GM12878 (cell line): ENCODE data around the gene SLC12A6. TPM values are rescaled to one million over a fixed set of nuclear protein-coding genes. Genes with fewer than 3 reads are reported as not detected.

ENCODE experiments used
- ATAC-seq: fragments of 200-7000 bp; cut with Tn5 transposase; 3 replicates; pipeline ENCODE4 v1.9.1; 2020; ENCODE audit warnings: mild to moderate bottlenecking, moderate library complexity
- BruUV-seq: library from RNA; stranded (reverse); fragments of 400-500 nt; replicated peaks from 2 replicates; lab custom pipeline; 2021; lab: Mats Ljungman, UMichigan
- CTCF ChIA-PET: fragments of 300-600 bp; sonication (Branson Sonifier 250); formaldehyde crosslinking; extraction: SDS; loops from one replicate; lab custom pipeline; 2021; ENCODE audit warnings: inconsistent platforms; lab: Yijun Ruan, JAX
- POLR2A ChIA-PET: fragments of 350-600 bp; formaldehyde crosslinking; extraction: SDS; loops from one replicate; lab custom pipeline; 2021; ENCODE audit warnings: inconsistent platforms; lab: Charles Lee
- RAD21 ChIA-PET: fragments of 300-600 bp; sonication (Branson Sonifier 250); formaldehyde crosslinking; loops from one replicate; lab custom pipeline; 2023; ENCODE audit warnings: antibody characterized with exemption; ENCODE audit not compliant: unreplicated experiment; lab: Charles Lee
- SMC1A ChIA-PET: fragments of 300-600 bp; sonication (Branson Sonifier 250); formaldehyde crosslinking; loops from one replicate; lab custom pipeline; 2023; ENCODE audit not compliant: unreplicated experiment, uncharacterized antibody; lab: Charles Lee
- DNase-seq: peaks from one replicate; pipeline ENCODE4 v3.0.0-alpha.2; 2011; ENCODE audit warnings: low read depth, low spot score
- FAIRE-seq: peaks from 3 replicates; lab custom pipeline; 2011; peaks lifted over from hg19 to GRCh38; lab: Jason Lieb, UNC
- H2AFZ ChIP-seq: 2 replicates; pipeline ENCODE4 v1.6.0; 2011; ENCODE audit warnings: low read depth, low read length, control low read depth; ENCODE audit not compliant: control insufficient read depth
- H3K27ac ChIP-seq: 2 replicates; pipeline ENCODE4 v1.5.1; 2011; ENCODE audit warnings: control low read depth; ENCODE audit not compliant: control insufficient read depth, insufficient read depth
- H3K27me3 ChIP-seq, 2 experiments: replicated peaks in 1 of 2; 2 replicates each; pipeline versions ENCODE4 v1.6.0 to v1.6.1; 2011; ENCODE audit warnings: low read length in 1 of 2; ENCODE audit not compliant: control insufficient read depth in 2 of 2, insufficient read depth in 2 of 2
- H3K36me3 ChIP-seq, 2 experiments: 2 replicates each; pipeline ENCODE4 v1.5.1; 2011; ENCODE audit warnings: low read length in 1 of 2; ENCODE audit not compliant: control insufficient read depth in 2 of 2, insufficient read depth in 2 of 2
- H3K4me1 ChIP-seq: 2 replicates; pipeline ENCODE4 v1.6.1; 2011; ENCODE audit warnings: mild to moderate bottlenecking, low read length, moderate library complexity, mixed read lengths; ENCODE audit not compliant: control insufficient read depth, insufficient read depth
- H3K4me2 ChIP-seq: 2 replicates; pipeline ENCODE4 v1.6.0; 2011; ENCODE audit warnings: control low read depth; ENCODE audit not compliant: control insufficient read depth, insufficient read depth
- H3K4me3 ChIP-seq: fragments of 200-600 bp; sonication (generic); 2 replicates; pipeline ENCODE4 v1.5.1; 2016
- H3K79me2 ChIP-seq: 2 replicates; pipeline ENCODE4 v1.6.0; 2011; ENCODE audit warnings: low read length; ENCODE audit not compliant: control insufficient read depth, insufficient read depth
- H3K9ac ChIP-seq: 2 replicates; pipeline ENCODE4 v1.8.0; 2011; ENCODE audit warnings: low read length, control low read depth, mixed read lengths; ENCODE audit not compliant: control insufficient read depth, insufficient read depth
- H3K9me3 ChIP-seq: replicated peaks from 3 replicates; pipeline ENCODE4 v1.5.1; 2011; ENCODE audit warnings: mild to moderate bottlenecking, low read length; ENCODE audit not compliant: control insufficient read depth, insufficient read depth
- H4K20me1 ChIP-seq: 2 replicates; pipeline ENCODE4 v1.6.0; 2011; ENCODE audit not compliant: control insufficient read depth, insufficient read depth
- CHD1 ChIP-seq: IDR thresholded peaks from 2 replicates; pipeline ENCODE4 v1.6.1; 2012; ENCODE audit warnings: low read depth, low read length, improper control_type of control experiment
- CREB1 ChIP-seq: IDR thresholded peaks from 2 replicates; pipeline ENCODE4 v1.6.1; 2012; ENCODE audit warnings: low read depth, mild to moderate bottlenecking, inconsistent platforms
- IKZF1 ChIP-seq: fragments of 450-650 bp; conservative IDR thresholded peaks from 2 replicates; pipeline ENCODE4 v1.6.1; 2017; ENCODE audit warnings: antibody characterized with exemption, mild to moderate bottlenecking
- MEF2B ChIP-seq: fragments of 450-650 bp; IDR thresholded peaks from 2 replicates; pipeline ENCODE4 v1.6.1; 2018; ENCODE audit warnings: mild to moderate bottlenecking, moderate library complexity; ENCODE audit not compliant: partially characterized antibody, poor library complexity, severe bottlenecking
- MTA3 ChIP-seq: IDR thresholded peaks from 2 replicates; pipeline ENCODE4 v1.6.1; 2012; ENCODE audit warnings: low read length, inconsistent platforms, borderline replicate concordance
- SIN3A ChIP-seq: IDR thresholded peaks from 2 replicates; pipeline ENCODE4 v1.6.1; 2012; ENCODE audit warnings: low read depth, low read length, improper control_type of control experiment
- SMC3 ChIP-seq: IDR thresholded peaks from 2 replicates; pipeline ENCODE4 v1.6.1; 2011; ENCODE audit warnings: low read length, improper control_type of control experiment, borderline replicate concordance
- YY1 ChIP-seq: IDR thresholded peaks from 2 replicates; pipeline ENCODE4 v1.6.1; 2011; ENCODE audit warnings: low read depth, mild to moderate bottlenecking, low read length
- ZNF384 ChIP-seq: IDR thresholded peaks from 2 replicates; pipeline ENCODE4 v1.6.1; 2012; ENCODE audit warnings: low read depth, mild to moderate bottlenecking, low read length, improper control_type of control experiment, borderline replicate concordance
- WGBS: methylation state at CpG from one replicate; pipeline ENCODE4 v1.1.6; 2016; ENCODE audit warnings: low lambda C conversion rate; ENCODE audit not compliant: insufficient replicate concordance, insufficient coverage; ENCODE audit errors: missing lambda C conversion rate; 5-methylcytosine and 5-hydroxymethylcytosine counted together
- in situ Hi-C: fragments of 300-500 bp; cut with MboI; formaldehyde crosslinking; loops from 9 replicates; pipeline ENCODE4 v1.14.3; 2018; ENCODE audit warnings: mixed read lengths
- intact Hi-C: fragments of 100-400 bp; cut with micrococcal nuclease; formaldehyde crosslinking; loops from one replicate; pipeline ENCODE4 v1.14.2; 2022; ENCODE audit not compliant: unreplicated experiment
- polyA plus RNA-seq, 11 experiments: library from polyadenylated mRNA; depleted of rRNA in 4 of 11; unstranded in 6 of 11; stranded (reverse) in 5 of 11; fragments of >200 nt; fragmentation: Nextera tagmentation in 4 of 11; fragmentation: Illumina TruSeq in 1 of 11; extraction: Ambion mirVana in 4 of 11; extraction: Trizol in 1 of 11; gene quantifications; 1 replicate in 1 of 11; 2 replicates in 10 of 11; pipeline versions ENCODE4 v1.2.1 to v1.2.3, GENCODE V29; 2011 to 2016; ENCODE audit warnings: inconsistent platforms in 2 of 11, missing spikeins in 2 of 11, low read depth in 1 of 11
- total RNA-seq, 4 experiments: library from RNA; depleted of rRNA in 3 of 4; stranded (reverse); fragments of >200 nt in 3 of 4; fragmentation: Illumina TruSeq in 1 of 4; extraction: Trizol in 1 of 4; gene quantifications; 2 replicates each; pipeline versions ENCODE4 v1.2.1 to v1.2.3, GENCODE V29; 2013 to 2021
- TF ChIP-seq, protein P1 (sequence below): fragments of 450-650 bp; IDR thresholded peaks from 2 replicates; pipeline ENCODE4 v1.6.1; 2016; ENCODE audit warnings: mild to moderate bottlenecking
- TF ChIP-seq, protein P2 (sequence below): fragments of 450-650 bp; formaldehyde crosslinking; IDR thresholded peaks from 2 replicates; pipeline ENCODE4 v1.4.0; 2020; ENCODE audit warnings: mild to moderate bottlenecking, moderate library complexity
- TF ChIP-seq, protein P3 (sequence below), 3 experiments: IDR thresholded peaks in 2 of 3; conservative IDR thresholded peaks in 1 of 3; 2 replicates each; pipeline ENCODE4 v1.5.1; 2011; ENCODE audit warnings: low read depth in 3 of 3, low read length in 3 of 3, mild to moderate bottlenecking in 3 of 3, control low read depth in 2 of 3, moderate library complexity in 2 of 3, inconsistent platforms in 1 of 3, mixed read lengths in 1 of 3; ENCODE audit not compliant: control insufficient read depth in 2 of 3, insufficient read depth in 1 of 3; ENCODE audit errors: extremely low read depth in 1 of 3

The SLC12A6 gene
- total and polyA plus RNA-seq, 10 of the 15 experiments (the other 5 are each of a cell fraction or from before 2014, with no cell fraction given) = 4.7 to 94.4 (median 34.2) TPM

DNA sequence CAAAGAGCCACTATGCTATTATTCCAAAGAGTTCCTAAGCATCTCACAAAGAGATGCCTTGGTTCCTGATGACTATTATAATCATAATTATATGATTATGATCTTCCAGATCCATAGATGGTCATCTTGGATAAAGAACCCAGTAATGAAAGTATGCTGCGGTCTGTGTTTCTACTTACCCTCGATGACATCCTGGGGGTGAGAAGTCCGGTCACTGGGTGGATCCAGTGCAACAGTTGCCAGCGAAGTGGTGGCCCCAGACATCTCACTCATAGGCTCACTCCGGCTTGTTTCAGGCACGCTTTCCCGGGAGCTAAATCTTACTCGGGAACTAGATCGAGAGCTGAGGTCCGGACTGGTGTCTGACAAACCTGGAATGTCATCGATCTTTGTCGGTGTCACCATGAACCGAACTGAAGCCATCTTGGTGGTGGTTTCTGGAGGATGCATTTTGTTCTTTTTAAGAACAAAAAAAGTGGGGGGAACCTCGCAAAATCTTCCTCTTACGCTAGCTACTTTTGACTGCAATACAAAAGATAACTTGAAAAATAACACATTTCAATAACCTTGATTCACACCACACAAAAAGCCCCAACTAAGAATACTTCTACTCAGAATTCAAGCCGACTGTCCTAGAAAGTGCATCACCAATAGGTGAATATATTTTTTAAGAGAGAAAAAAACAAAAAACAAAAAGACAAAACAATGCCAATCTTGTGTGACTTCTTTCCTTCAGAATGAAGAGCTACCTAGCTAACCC lies 1.2 kb downstream of the SLC12A6 start (continued):
- peak; percentile 34; the same call in 1 of the 2 replicates for TF ChIP-seq IKZF1
- TF ChIP-seq CHD1 = no peak
- peak; percentile 82 for TF ChIP-seq YY1
- peak; percentile 29 for TF ChIP-seq MEF2B
- no peak for TF ChIP-seq SIN3A
- no peak for TF ChIP-seq ZNF384
- TF ChIP-seq, protein P1, sequence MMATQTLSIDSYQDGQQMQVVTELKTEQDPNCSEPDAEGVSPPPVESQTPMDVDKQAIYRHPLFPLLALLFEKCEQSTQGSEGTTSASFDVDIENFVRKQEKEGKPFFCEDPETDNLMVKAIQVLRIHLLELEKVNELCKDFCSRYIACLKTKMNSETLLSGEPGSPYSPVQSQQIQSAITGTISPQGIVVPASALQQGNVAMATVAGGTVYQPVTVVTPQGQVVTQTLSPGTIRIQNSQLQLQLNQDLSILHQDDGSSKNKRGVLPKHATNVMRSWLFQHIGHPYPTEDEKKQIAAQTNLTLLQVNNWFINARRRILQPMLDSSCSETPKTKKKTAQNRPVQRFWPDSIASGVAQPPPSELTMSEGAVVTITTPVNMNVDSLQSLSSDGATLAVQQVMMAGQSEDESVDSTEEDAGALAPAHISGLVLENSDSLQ = peak; percentile 21; the same call in 1 of the 2 replicates

DNA sequence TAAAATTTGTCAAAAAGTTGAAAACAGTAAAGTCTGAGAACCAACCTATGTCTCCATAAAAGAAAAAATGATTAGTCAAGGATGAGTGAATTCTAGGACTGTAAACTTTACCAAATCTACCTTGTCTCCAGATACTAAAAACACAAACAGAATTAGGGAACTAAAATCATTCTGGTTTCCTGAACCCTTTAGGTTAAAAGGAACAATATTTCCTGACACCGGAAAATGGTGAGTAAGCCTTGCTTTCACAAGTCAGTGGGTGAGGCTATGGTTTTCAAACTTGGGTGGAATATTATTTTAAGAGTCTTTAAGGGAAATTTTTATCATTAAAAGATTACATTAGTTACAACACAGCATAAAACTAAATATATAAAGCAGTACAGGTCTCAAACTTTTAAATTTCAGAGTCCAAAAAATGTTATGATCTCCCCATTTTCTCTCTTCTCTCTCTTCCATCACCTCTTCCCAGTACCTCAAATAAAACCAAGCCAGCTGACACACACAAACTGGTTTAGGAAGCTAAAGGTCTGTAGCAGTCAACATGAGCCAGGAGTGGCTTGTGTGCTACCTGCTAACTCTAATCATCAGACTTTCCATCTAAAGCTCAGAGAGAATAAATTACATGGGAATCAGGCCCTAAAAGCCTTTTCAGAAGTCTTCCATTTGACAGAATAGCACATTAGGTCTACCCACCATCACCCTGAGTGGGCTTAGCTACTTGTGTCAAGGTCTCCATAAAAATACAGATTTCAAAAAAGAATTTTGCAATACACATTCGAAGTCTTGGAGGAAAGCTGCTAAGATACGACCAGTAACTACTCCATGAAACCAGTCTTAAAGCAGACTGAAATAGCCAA lies 2.2 kb downstream of the SLC12A6 start:
- RAD21 ChIA-PET = interaction anchor here (1.1 to 5.1 kb wide), 6 partner anchors 8 to 94 kb away, joined by 3 to 57 read pairs (median 8); partner anchors contain the start of gene LPCAT4
- no TSS peak for BruUV-seq
- in situ Hi-C loops = no loop called here
- DNase-seq = no peak
- intact Hi-C loops = loop anchor here (5.0 kb wide), 1 partner anchor 93 kb away; no protein-coding TSS in a partner anchor
- H2AFZ ChIP-seq = no peak overlapping the region
- ATAC-seq = no peak; the same call in 2 of the 3 replicates
- no peaks in the 10 kb centered on the region for H3K9me3 ChIP-seq
- peaks cover 15% of the 10 kb centered on the region for H3K4me1 ChIP-seq
- H3K4me3 ChIP-seq = peak overlapping the region; percentile 72
- H4K20me1 ChIP-seq = no peaks in the 10 kb centered on the region
- peak overlapping the region; percentile 89 for H3K9ac ChIP-seq
- POLR2A ChIA-PET = interaction anchor here (0.6 to 4.4 kb wide), 6 partner anchors 7 to 126 kb away, joined by 3 to 37 read pairs (median 12); partner anchors contain the start of gene LPCAT4
- H3K27ac ChIP-seq = peak overlapping the region; percentile 94
- no peaks in the 10 kb centered on the region for H3K27me3 ChIP-seq
- WGBS = 4% methylated on average over 3 of the region's 3 CpGs
- H3K79me2 ChIP-seq = peaks cover 76% of the 10 kb centered on the region
- peak overlapping the region; percentile 100 for H3K4me2 ChIP-seq
- no peak for FAIRE-seq
- H3K36me3 ChIP-seq = peaks cover 0 to 5% of the 10 kb centered on the region in 2 experiments; a peak in 1 of 4 replicates
- SMC1A ChIA-PET = interaction anchor here (0.7 to 7.9 kb wide), 9 partner anchors 9 to 231 kb away, joined by 3 to 89 read pairs (median 3); partner anchors contain the start of gene LPCAT4
- CTCF ChIA-PET = interaction anchor here (0.6 to 4.5 kb wide), 8 partner anchors 7 to 585 kb away, joined by 3 to 26 read pairs (median 5); partner anchors contain the start of gene LPCAT4
- no peak for TF ChIP-seq SMC3
- TF ChIP-seq, protein P2, sequence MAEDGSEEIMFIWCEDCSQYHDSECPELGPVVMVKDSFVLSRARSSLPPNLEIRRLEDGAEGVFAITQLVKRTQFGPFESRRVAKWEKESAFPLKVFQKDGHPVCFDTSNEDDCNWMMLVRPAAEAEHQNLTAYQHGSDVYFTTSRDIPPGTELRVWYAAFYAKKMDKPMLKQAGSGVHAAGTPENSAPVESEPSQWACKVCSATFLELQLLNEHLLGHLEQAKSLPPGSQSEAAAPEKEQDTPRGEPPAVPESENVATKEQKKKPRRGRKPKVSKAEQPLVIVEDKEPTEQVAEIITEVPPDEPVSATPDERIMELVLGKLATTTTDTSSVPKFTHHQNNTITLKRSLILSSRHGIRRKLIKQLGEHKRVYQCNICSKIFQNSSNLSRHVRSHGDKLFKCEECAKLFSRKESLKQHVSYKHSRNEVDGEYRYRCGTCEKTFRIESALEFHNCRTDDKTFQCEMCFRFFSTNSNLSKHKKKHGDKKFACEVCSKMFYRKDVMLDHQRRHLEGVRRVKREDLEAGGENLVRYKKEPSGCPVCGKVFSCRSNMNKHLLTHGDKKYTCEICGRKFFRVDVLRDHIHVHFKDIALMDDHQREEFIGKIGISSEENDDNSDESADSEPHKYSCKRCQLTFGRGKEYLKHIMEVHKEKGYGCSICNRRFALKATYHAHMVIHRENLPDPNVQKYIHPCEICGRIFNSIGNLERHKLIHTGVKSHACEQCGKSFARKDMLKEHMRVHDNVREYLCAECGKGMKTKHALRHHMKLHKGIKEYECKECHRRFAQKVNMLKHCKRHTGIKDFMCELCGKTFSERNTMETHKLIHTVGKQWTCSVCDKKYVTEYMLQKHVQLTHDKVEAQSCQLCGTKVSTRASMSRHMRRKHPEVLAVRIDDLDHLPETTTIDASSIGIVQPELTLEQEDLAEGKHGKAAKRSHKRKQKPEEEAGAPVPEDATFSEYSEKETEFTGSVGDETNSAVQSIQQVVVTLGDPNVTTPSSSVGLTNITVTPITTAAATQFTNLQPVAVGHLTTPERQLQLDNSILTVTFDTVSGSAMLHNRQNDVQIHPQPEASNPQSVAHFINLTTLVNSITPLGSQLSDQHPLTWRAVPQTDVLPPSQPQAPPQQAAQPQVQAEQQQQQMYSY (CRISPR knock-in tag) = no peak
- TF ChIP-seq MTA3 = peak; percentile 66
- 0 out of 2 replicates have a peak, but pooled peaks have one; percentile 21 for TF ChIP-seq CREB1
- TF ChIP-seq, protein P3, sequence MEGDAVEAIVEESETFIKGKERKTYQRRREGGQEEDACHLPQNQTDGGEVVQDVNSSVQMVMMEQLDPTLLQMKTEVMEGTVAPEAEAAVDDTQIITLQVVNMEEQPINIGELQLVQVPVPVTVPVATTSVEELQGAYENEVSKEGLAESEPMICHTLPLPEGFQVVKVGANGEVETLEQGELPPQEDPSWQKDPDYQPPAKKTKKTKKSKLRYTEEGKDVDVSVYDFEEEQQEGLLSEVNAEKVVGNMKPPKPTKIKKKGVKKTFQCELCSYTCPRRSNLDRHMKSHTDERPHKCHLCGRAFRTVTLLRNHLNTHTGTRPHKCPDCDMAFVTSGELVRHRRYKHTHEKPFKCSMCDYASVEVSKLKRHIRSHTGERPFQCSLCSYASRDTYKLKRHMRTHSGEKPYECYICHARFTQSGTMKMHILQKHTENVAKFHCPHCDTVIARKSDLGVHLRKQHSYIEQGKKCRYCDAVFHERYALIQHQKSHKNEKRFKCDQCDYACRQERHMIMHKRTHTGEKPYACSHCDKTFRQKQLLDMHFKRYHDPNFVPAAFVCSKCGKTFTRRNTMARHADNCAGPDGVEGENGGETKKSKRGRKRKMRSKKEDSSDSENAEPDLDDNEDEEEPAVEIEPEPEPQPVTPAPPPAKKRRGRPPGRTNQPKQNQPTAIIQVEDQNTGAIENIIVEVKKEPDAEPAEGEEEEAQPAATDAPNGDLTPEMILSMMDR (IDR thresholded peaks at IDR 0.05 in 2 of 3, conservative IDR thresholded peaks at IDR 0.05 in 1 of 3; ENCODE audit: control insufficient read depth in 2 of 3, extremely low read depth in 1 of 3, insufficient read depth in 1 of 3, low read depth in 3 of 3, low read length in 3 of 3) = no peak
